H9 (cell line): Measurements from ENCODE around the gene OVOL1. TPM values are rescaled to one million over a fixed set of nuclear protein-coding genes. Genes with fewer than 3 reads are reported as not detected.
A peak's percentile ranks its signal among the peaks of the same experiment; 100 is the strongest.

Experiments
- DNase-seq: peaks from one replicate; pipeline ENCODE4 v3.0.0-alpha.2; 2017
- H2AFZ ChIP-seq: one replicate; pipeline ENCODE4 v1.6.1; 2013; ENCODE audit warnings: mild to moderate bottlenecking, low read length, control low read depth, moderate library complexity
- H2AK5ac ChIP-seq: 2 replicates; pipeline ENCODE4 v1.6.1; 2013; ENCODE audit warnings: low read length, control low read depth, mixed read lengths; ENCODE audit not compliant: insufficient read length
- H2BK120ac ChIP-seq: one replicate; pipeline ENCODE4 v1.6.1; 2013; ENCODE audit warnings: low read depth, mild to moderate bottlenecking, low read length, control low read depth, inconsistent platforms; ENCODE audit not compliant: poor library complexity, severe bottlenecking
- H2BK12ac ChIP-seq: 2 replicates; pipeline ENCODE4 v1.6.1; 2013; ENCODE audit warnings: low read length, control low read depth, mixed read lengths, low read depth; ENCODE audit not compliant: insufficient read length
- H2BK15ac ChIP-seq: 2 replicates; pipeline ENCODE4 v1.6.1; 2013; ENCODE audit warnings: low read depth, low read length, control low read depth
- H2BK20ac ChIP-seq: one replicate; pipeline ENCODE4 v1.6.1; 2013; ENCODE audit warnings: low read depth, mild to moderate bottlenecking, low read length, control low read depth, inconsistent platforms; ENCODE audit not compliant: poor library complexity, severe bottlenecking
- H2BK5ac ChIP-seq: 2 replicates; pipeline ENCODE4 v1.6.1; 2013; ENCODE audit warnings: low read length, control low read depth, mixed read lengths; ENCODE audit not compliant: insufficient read length
- H3K14ac ChIP-seq: 2 replicates; pipeline ENCODE4 v1.6.1; 2013; ENCODE audit warnings: low read length, control low read depth; ENCODE audit not compliant: insufficient read depth
- H3K18ac ChIP-seq: 2 replicates; pipeline ENCODE4 v1.6.1; 2013; ENCODE audit warnings: low read depth, mild to moderate bottlenecking, mixed read lengths, low read length, control low read depth; ENCODE audit not compliant: insufficient read length
- H3K23ac ChIP-seq: 2 replicates; pipeline ENCODE4 v1.6.1; 2013; ENCODE audit warnings: low read length, control low read depth, mixed read lengths, low read depth; ENCODE audit not compliant: insufficient read length
- H3K23me2 ChIP-seq: 2 replicates; pipeline ENCODE4 v1.6.1; 2013; ENCODE audit warnings: low read depth, mild to moderate bottlenecking, mixed read lengths, low read length, control low read depth; ENCODE audit not compliant: insufficient read length, poor library complexity, severe bottlenecking
- H3K27ac ChIP-seq: 2 replicates; pipeline ENCODE4 v1.5.1; 2013; ENCODE audit warnings: low read length, control low read depth, mixed read lengths, low read depth; ENCODE audit not compliant: insufficient read length
- H3K27me3 ChIP-seq: 2 replicates; pipeline ENCODE4 v1.6.1; 2013; ENCODE audit warnings: low read length, control low read depth, inconsistent platforms; ENCODE audit not compliant: insufficient read depth
- H3K4ac ChIP-seq: 2 replicates; pipeline ENCODE4 v1.6.1; 2013; ENCODE audit warnings: low read depth, mild to moderate bottlenecking, control low read depth, inconsistent platforms, low read length, moderate library complexity
- H3K4me1 ChIP-seq: 2 replicates; pipeline ENCODE4 v1.6.1; 2013; ENCODE audit warnings: low read length, control low read depth, inconsistent platforms; ENCODE audit not compliant: insufficient read depth
- H3K4me2 ChIP-seq: 2 replicates; pipeline ENCODE4 v1.6.1; 2013; ENCODE audit warnings: low read length, control low read depth, mixed read lengths; ENCODE audit not compliant: insufficient read length, insufficient read depth
- H3K56ac ChIP-seq: 2 replicates; pipeline ENCODE4 v1.6.1; 2013; ENCODE audit warnings: low read depth, mild to moderate bottlenecking, mixed read lengths, low read length, control low read depth; ENCODE audit not compliant: insufficient read length
- H3K79me1 ChIP-seq: 2 replicates; pipeline ENCODE4 v1.6.1; 2013; ENCODE audit warnings: low read depth, mild to moderate bottlenecking, moderate library complexity, low read length, control low read depth, inconsistent platforms; ENCODE audit not compliant: insufficient read depth, poor library complexity, severe bottlenecking
- H3K79me2 ChIP-seq: 2 replicates; pipeline ENCODE4 v1.6.1; 2013; ENCODE audit warnings: low read length, control low read depth, inconsistent platforms; ENCODE audit not compliant: insufficient read depth
- H3K9ac ChIP-seq: 2 replicates; pipeline ENCODE4 v1.6.1; 2013; ENCODE audit warnings: low read length, control low read depth, mixed read lengths; ENCODE audit not compliant: insufficient read length; ENCODE audit errors: extremely low read depth
- H3K9me3 ChIP-seq: one replicate; pipeline ENCODE4 v1.6.1; 2013; ENCODE audit warnings: low read depth, low read length, inconsistent platforms; ENCODE audit not compliant: control insufficient read depth
- H3T11ph ChIP-seq: one replicate; pipeline ENCODE4 v1.6.1; 2013; ENCODE audit warnings: mild to moderate bottlenecking, low read length, control low read depth, inconsistent platforms
- H4K20me1 ChIP-seq: one replicate; pipeline ENCODE4 v1.6.1; 2013; ENCODE audit not compliant: control insufficient read depth, insufficient read length, insufficient read depth
- H4K5ac ChIP-seq: 2 replicates; pipeline ENCODE4 v1.6.1; 2013; ENCODE audit warnings: low read depth, mild to moderate bottlenecking, mixed read lengths, low read length, control low read depth; ENCODE audit not compliant: insufficient read length
- H4K8ac ChIP-seq: replicated peaks from 2 replicates; pipeline ENCODE4 v1.6.1; 2013; ENCODE audit warnings: low read length, control low read depth, mixed read lengths, low read depth; ENCODE audit not compliant: insufficient read length
- H4K91ac ChIP-seq: 2 replicates; pipeline ENCODE4 v1.6.1; 2013; ENCODE audit warnings: low read depth, mild to moderate bottlenecking, moderate library complexity, mixed read lengths, low read length, control low read depth; ENCODE audit not compliant: insufficient read length
- H3K27ac Mint-ChIP-seq, 3 experiments: 2 replicates in 2 of 3; 3 replicates in 1 of 3; pipeline ENCODE4 v1.8.0; 2020 to 2021; ENCODE audit warnings: mixed read lengths in 3 of 3, mild to moderate bottlenecking in 1 of 3, moderate library complexity in 1 of 3
- H3K27me3 Mint-ChIP-seq: 2 replicates; pipeline ENCODE4 v1.8.0; 2021; ENCODE audit warnings: low read depth, mild to moderate bottlenecking, moderate library complexity, mixed read lengths
- H3K36me3 Mint-ChIP-seq, 3 experiments: 2 replicates in 2 of 3; 3 replicates in 1 of 3; pipeline ENCODE4 v1.8.0; 2020 to 2021; ENCODE audit warnings: low read depth in 3 of 3, mixed read lengths in 3 of 3; ENCODE audit not compliant: insufficient read depth in 1 of 3
- H3K4me1 Mint-ChIP-seq, 2 experiments: 2 replicates each; pipeline ENCODE4 v1.8.0; 2020; ENCODE audit warnings: mixed read lengths in 2 of 2
- H3K4me3 Mint-ChIP-seq, 2 experiments: 2 replicates in 1 of 2; 3 replicates in 1 of 2; pipeline ENCODE4 v1.8.0; 2020 to 2021; ENCODE audit warnings: mild to moderate bottlenecking in 2 of 2, mixed read lengths in 2 of 2, moderate library complexity in 1 of 2
- H3K9me3 Mint-ChIP-seq, 2 experiments: 2 replicates in 1 of 2; 3 replicates in 1 of 2; pipeline ENCODE4 v1.8.0; 2020; ENCODE audit warnings: mild to moderate bottlenecking in 2 of 2, mixed read lengths in 2 of 2, moderate library complexity in 1 of 2
- CTCF ChIP-seq: fragments of 200-600 bp; sonication (generic); conservative IDR thresholded peaks from 3 replicates; pipeline ENCODE4 v1.8.0; 2021; ENCODE audit warnings: antibody characterized with exemption, mild to moderate bottlenecking
- WGBS: extraction: QIAGEN DNeasy Blood & Tissue Kit; methylation state at CpG from one replicate; pipeline ENCODE4 v1.1.7; 2013; ENCODE audit warnings: missing lambda C conversion rate, low lambda C conversion rate, mixed read lengths; ENCODE audit not compliant: insufficient read length; ENCODE audit errors: extremely low coverage; 5-methylcytosine and 5-hydroxymethylcytosine counted together
- total RNA-seq: library from RNA; stranded (reverse); gene quantifications from 2 replicates; pipeline ENCODE4 v1.2.1, GENCODE V29; 2021

Gene OVOL1
- total RNA-seq, 1 experiment from 2014 or later = 5.1 TPM

DNA sequence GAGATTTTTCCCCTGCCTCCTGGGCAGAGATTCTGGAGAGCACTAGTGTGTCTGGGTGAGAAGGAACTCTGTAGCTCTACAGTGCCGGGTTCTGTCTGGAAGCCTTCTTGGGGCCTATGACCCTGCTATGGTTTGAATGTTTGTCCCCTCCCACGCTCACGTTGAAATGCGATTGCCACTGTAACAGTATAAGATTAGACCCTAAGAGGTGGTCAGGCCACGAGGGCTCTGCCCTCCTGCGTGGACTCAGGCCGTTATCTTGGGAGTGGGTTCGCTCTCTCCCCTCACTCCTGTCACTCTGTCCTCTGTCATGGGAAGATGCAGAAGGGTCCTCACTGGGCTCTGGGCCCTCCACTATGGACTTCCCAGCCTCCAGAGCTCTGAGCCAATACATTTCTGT lies 9.6 kb upstream of the OVOL1 start:
- H3K36me3 Mint-ChIP-seq = peaks cover 0 to 18% (median 8%) of the 10 kb centered on the region in 3 experiments; a peak in 4 of 7 replicates
- Histone ChIP-seq H3K79me2 (no peaks in the 10 kb centered on the region), H2BK120ac (no peak overlapping the region), H3K9me3 (no peaks in the 10 kb centered on the region), H3K14ac (no peak overlapping the region), H3K23me2 (peaks cover 9% of the 10 kb centered on the region), H2AK5ac (no peak overlapping the region), H3K27ac (no peak overlapping the region), H4K91ac (no peak overlapping the region), H3K27me3 (no peaks in the 10 kb centered on the region), H3K4ac (no peak overlapping the region), H4K20me1 (no peaks in the 10 kb centered on the region), H3K4me1 (no peaks in the 10 kb centered on the region), H3T11ph (no peak overlapping the region), H4K8ac (no peak overlapping the region), H4K5ac (no peak overlapping the region), H3K4me2 (no peak overlapping the region), H2BK15ac (no peak overlapping the region), H2BK12ac (no peak overlapping the region), H2BK20ac (no peak overlapping the region), H3K9ac (no peak overlapping the region), H3K79me1 (no peaks in the 10 kb centered on the region), H3K18ac (no peak overlapping the region), H3K23ac (no peak overlapping the region), H2BK5ac (no peak overlapping the region), H2AFZ (no peak overlapping the region), H3K56ac (no peak overlapping the region)
- H3K9me3 Mint-ChIP-seq = peaks cover 0 to 2% of the 10 kb centered on the region in 2 experiments; a peak in 1 of 5 replicates
- no CpG with 5 or more reads among the region's 8 CpGs for WGBS
- no peak overlapping the region for H3K4me3 Mint-ChIP-seq
- no peak for TF ChIP-seq CTCF
- DNase-seq = no peak
- H3K27ac Mint-ChIP-seq = peak overlapping the region in 1 of 3 experiments; percentile 85; a peak in 2 of 7 replicates
- peaks cover 0 to 2% of the 10 kb centered on the region in 2 experiments; a peak in 1 of 4 replicates for H3K4me1 Mint-ChIP-seq
- peaks cover 7% of the 10 kb centered on the region for H3K27me3 Mint-ChIP-seq
